Measurements from ENCODE around the gene TNFRSF18. TPM values are rescaled to one million over a fixed set of nuclear protein-coding genes. Genes with fewer than 3 reads are reported as not detected.

TNFRSF18 gene
- total RNA-seq = not detected in 3 replicates
- long read RNA-seq = 0 reads

- H3K4me3 Mint-ChIP-seq (ENCODE audit: unreplicated experiment) = no peak within 1 kb of the TSS
- peaks cover 12% of the 10 kb centered on the region for H3K4me1 Mint-ChIP-seq (ENCODE audit: low read depth)
- no peaks in the 10 kb centered on the region for H3K27me3 Mint-ChIP-seq (ENCODE audit: low read depth)
- H3K9me3 Mint-ChIP-seq (ENCODE audit: low read depth) = no peaks in the 10 kb centered on the region
- DNase-seq (ENCODE audit: low spot score) = peak; percentile 82
- no peak for TF ChIP-seq CTCF (IDR thresholded peaks at IDR 0.05)
- H3K36me3 Mint-ChIP-seq (ENCODE audit: low read depth) = no peaks in the 10 kb centered on the region
- H3K27ac Mint-ChIP-seq (ENCODE audit: unreplicated experiment) = no peak within 1 kb of the TSS
Observed at GRCh38 chr1:1206376-1206965, at the start of gene TNFRSF18. TSS of gene TNFRSF18 (minus strand) at chr1:1206592. CDS start at chr1:1206571, 21 bp downstream.

- no peak overlapping the region for H3K4me3 Mint-ChIP-seq (ENCODE audit: unreplicated experiment)
- peaks cover 3% of the 10 kb centered on the region for H3K4me1 Mint-ChIP-seq (ENCODE audit: low read depth)
- no peaks in the 10 kb centered on the region for H3K27me3 Mint-ChIP-seq (ENCODE audit: low read depth)
- H3K36me3 Mint-ChIP-seq (ENCODE audit: low read depth) = peaks cover 22% of the 10 kb centered on the region
- DNase-seq (ENCODE audit: low spot score) = no peak
- no peak for TF ChIP-seq CTCF (IDR thresholded peaks at IDR 0.05)
- no peaks in the 10 kb centered on the region for H3K9me3 Mint-ChIP-seq (ENCODE audit: low read depth)
- no peak overlapping the region for H3K27ac Mint-ChIP-seq (ENCODE audit: unreplicated experiment)
Observed at GRCh38 chr1:1255611-1256010, 49.2 kb upstream of the TNFRSF18 start.

GRCh38 chr1:1255078-1255477, 48.7 kb upstream of the TNFRSF18 start:
- Mint-ChIP-seq H3K36me3 (ENCODE audit: low read depth) (peaks cover 22% of the 10 kb centered on the region), H3K4me3 (ENCODE audit: unreplicated experiment) (no peak overlapping the region), H3K27me3 (ENCODE audit: low read depth) (no peaks in the 10 kb centered on the region), H3K27ac (ENCODE audit: unreplicated experiment) (no peak overlapping the region), H3K9me3 (ENCODE audit: low read depth) (no peaks in the 10 kb centered on the region), H3K4me1 (ENCODE audit: low read depth) (peaks cover 3% of the 10 kb centered on the region)
- no peak for DNase-seq (ENCODE audit: low spot score)
- no peak for TF ChIP-seq CTCF (IDR thresholded peaks at IDR 0.05)

- H3K36me3 Mint-ChIP-seq (ENCODE audit: low read depth) = peaks cover 18% of the 10 kb centered on the region
- no peaks in the 10 kb centered on the region for H3K9me3 Mint-ChIP-seq (ENCODE audit: low read depth)
- DNase-seq (ENCODE audit: low spot score) = no peak
- no peak for TF ChIP-seq CTCF (IDR thresholded peaks at IDR 0.05)
- H3K27ac Mint-ChIP-seq (ENCODE audit: unreplicated experiment) = no peak overlapping the region
- no peak overlapping the region for H3K4me3 Mint-ChIP-seq (ENCODE audit: unreplicated experiment)
- H3K4me1 Mint-ChIP-seq (ENCODE audit: low read depth) = peaks cover 3% of the 10 kb centered on the region
- no peaks in the 10 kb centered on the region for H3K27me3 Mint-ChIP-seq (ENCODE audit: low read depth)
Observed at GRCh38 chr1:1254667-1254998, 48.2 kb upstream of the TNFRSF18 start.

- Mint-ChIP-seq H3K27ac (ENCODE audit: unreplicated experiment) (no peak overlapping the region), H3K36me3 (ENCODE audit: low read depth) (peaks cover 15% of the 10 kb centered on the region), H3K4me1 (ENCODE audit: low read depth) (peaks cover 3% of the 10 kb centered on the region), H3K9me3 (ENCODE audit: low read depth) (no peaks in the 10 kb centered on the region), H3K27me3 (ENCODE audit: low read depth) (no peaks in the 10 kb centered on the region), H3K4me3 (ENCODE audit: unreplicated experiment) (no peak overlapping the region)
- no peak for DNase-seq (ENCODE audit: low spot score)
- TF ChIP-seq CTCF (IDR thresholded peaks at IDR 0.05) = no peak
Observed at GRCh38 chr1:1253972-1254666, 47.7 kb upstream of the TNFRSF18 start.

All from chondrocyte (in vitro differentiated cells).